ENCODE data around the gene FCGR2B.
"Not testable (repeated sequence)": the region's sequence is repeated elsewhere in the genome, so short reads cannot be mapped to it uniquely, and the experiment has no call there.

DNA sequence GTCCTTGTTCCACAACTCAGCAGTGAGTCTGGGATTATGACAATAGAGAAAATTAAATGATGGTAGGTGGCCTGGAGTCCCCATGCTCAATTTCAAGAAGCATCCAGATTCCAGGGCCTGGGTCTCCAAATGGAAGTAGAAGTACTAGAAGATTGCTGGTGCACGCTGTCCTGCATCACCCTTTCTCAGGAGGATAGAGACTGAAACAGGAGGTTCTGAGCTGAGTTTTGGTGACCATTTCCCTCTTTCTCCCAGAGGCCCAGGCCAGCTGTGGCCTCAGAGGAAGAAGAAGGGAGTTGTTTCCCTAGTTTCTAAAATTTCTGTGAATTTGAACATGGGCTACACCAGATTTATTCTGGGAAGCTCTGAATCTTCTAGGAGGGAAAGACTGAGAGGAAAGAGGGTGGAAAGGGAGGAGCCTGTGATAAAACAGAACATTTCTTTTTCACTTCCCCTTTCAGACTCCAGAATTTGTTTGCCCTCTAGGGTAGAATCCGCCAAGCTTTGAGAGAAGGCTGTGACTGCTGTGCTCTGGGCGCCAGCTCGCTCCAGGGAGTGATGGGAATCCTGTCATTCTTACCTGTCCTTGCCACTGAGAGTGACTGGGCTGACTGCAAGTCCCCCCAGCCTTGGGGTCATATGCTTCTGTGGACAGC is at the start of gene FCGR2B:
- TF ChIP-seq RXRA (CRISPR knock-in tag; IDR thresholded peaks at IDR 0.05); CC2D1A (CRISPR knock-in tag; IDR thresholded peaks at IDR 0.05); ARNT (IDR thresholded peaks at IDR 0.05); NAIF1 (CRISPR knock-in tag; IDR thresholded peaks at IDR 0.05; ENCODE audit: borderline replicate concordance); CTCF (CRISPR knock-in tag; IDR thresholded peaks at IDR 0.05); POLR2AphosphoS5 (IDR thresholded peaks at IDR 0.05; ENCODE audit: low read depth, low read length): not testable (repeated sequence)
- TF ChIP-seq, protein P1, sequence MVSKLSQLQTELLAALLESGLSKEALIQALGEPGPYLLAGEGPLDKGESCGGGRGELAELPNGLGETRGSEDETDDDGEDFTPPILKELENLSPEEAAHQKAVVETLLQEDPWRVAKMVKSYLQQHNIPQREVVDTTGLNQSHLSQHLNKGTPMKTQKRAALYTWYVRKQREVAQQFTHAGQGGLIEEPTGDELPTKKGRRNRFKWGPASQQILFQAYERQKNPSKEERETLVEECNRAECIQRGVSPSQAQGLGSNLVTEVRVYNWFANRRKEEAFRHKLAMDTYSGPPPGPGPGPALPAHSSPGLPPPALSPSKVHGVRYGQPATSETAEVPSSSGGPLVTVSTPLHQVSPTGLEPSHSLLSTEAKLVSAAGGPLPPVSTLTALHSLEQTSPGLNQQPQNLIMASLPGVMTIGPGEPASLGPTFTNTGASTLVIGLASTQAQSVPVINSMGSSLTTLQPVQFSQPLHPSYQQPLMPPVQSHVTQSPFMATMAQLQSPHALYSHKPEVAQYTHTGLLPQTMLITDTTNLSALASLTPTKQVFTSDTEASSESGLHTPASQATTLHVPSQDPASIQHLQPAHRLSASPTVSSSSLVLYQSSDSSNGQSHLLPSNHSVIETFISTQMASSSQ (IDR thresholded peaks at IDR 0.05; ENCODE audit: low read depth): not testable (repeated sequence)
- TF ChIP-seq, protein P1 (CRISPR knock-in tag; IDR thresholded peaks at IDR 0.05; ENCODE audit: borderline replicate concordance): not testable (repeated sequence)
- TF ChIP-seq, protein P2, sequence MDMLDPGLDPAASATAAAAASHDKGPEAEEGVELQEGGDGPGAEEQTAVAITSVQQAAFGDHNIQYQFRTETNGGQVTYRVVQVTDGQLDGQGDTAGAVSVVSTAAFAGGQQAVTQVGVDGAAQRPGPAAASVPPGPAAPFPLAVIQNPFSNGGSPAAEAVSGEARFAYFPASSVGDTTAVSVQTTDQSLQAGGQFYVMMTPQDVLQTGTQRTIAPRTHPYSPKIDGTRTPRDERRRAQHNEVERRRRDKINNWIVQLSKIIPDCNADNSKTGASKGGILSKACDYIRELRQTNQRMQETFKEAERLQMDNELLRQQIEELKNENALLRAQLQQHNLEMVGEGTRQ (IDR thresholded peaks at IDR 0.05; ENCODE audit: low read depth, low read length): not testable (repeated sequence)
- TF ChIP-seq, protein P2 (CRISPR knock-in tag; IDR thresholded peaks at IDR 0.05; ENCODE audit: borderline replicate concordance): not testable (repeated sequence)
